HG02623 (cell line): ENCODE data around the gene PGAM2.
A peak's percentile ranks its signal among the peaks of the same experiment; 100 is the strongest.

ENCODE experiments used
- ATAC-seq: cut with Tn5 transposase; IDR thresholded peaks from one replicate; pipeline ENCODE4 v1.9.1; 2021; ENCODE audit warnings: moderate library complexity; ENCODE audit not compliant: unreplicated experiment

Gene PGAM2

GRCh38 chr7:44103923-44104859, 38.8 kb upstream of the PGAM2 start, which contains the start of gene AEBP1:
Gene AEBP1 (plus strand): TSS chr7:44104345. CDS start chr7:44104666, 321 bp downstream.
- ATAC-seq, result no peak

- ATAC-seq, result no peak
These were observed 38.2 kb upstream of the PGAM2 start for GRCh38 chr7:44103566-44103922.

- no peak for ATAC-seq
These were observed 37.6 kb upstream of the PGAM2 start for GRCh38 chr7:44102846-44103565.

GRCh38 chr7:44101966-44102845, 36.8 kb upstream of the PGAM2 start:
- ATAC-seq, result no peak

- ATAC-seq, result no peak
These were observed 36.1 kb upstream of the PGAM2 start for GRCh38 chr7:44101303-44101965.

GRCh38 chr7:44100458-44101302, 35.3 kb upstream of the PGAM2 start:
- no peak for ATAC-seq

- no peak for ATAC-seq
These were observed 34.3 kb upstream of the PGAM2 start for GRCh38 chr7:44099669-44100068.

- no peak for ATAC-seq
These were observed 33.0 kb upstream of the PGAM2 start for GRCh38 chr7:44098092-44099068.

- peak; percentile 54 for ATAC-seq
These were observed 31.9 kb upstream of the PGAM2 start for GRCh38 chr7:44097064-44097932.

GRCh38 chr7:44096326-44096881, 31.0 kb upstream of the PGAM2 start:
- ATAC-seq, result no peak

- ATAC-seq, result no peak
These were observed 30.4 kb upstream of the PGAM2 start for GRCh38 chr7:44095781-44096180.

GRCh38 chr7:44094883-44095592, 29.7 kb upstream of the PGAM2 start:
- no peak for ATAC-seq

- no peak for ATAC-seq
These were observed 29.0 kb upstream of the PGAM2 start for GRCh38 chr7:44094365-44094764.

- ATAC-seq, result no peak
These were observed 27.8 kb upstream of the PGAM2 start for GRCh38 chr7:44093102-44093641.

GRCh38 chr7:44087911-44088838, 22.8 kb upstream of the PGAM2 start:
- ATAC-seq, result no peak
